AG20443 (cell line): ENCODE results near the gene ATF1.
A peak's percentile ranks its signal among the peaks of the same experiment; 100 is the strongest.
"Not testable (repeated sequence)": the region's sequence is repeated elsewhere in the genome, so short reads cannot be mapped to it uniquely, and the experiment has no call there.

Experiments
- DNase-seq: peaks from one replicate; pipeline ENCODE4 v3.0.0; 2012; ENCODE audit warnings: low spot score, mixed read lengths

The ATF1 gene

GRCh38 chr12:50803230-50803875 is 39.5 kb downstream of the ATF1 start:
- DNase-seq: no peak

GRCh38 chr12:50806176-50806575 is 42.3 kb downstream of the ATF1 start:
- DNase-seq: peak; percentile 12

GRCh38 chr12:50809131-50809530 is 45.2 kb downstream of the ATF1 start:
- not testable (repeated sequence) for DNase-seq

GRCh38 chr12:50814921-50815320 is 51.0 kb downstream of the ATF1 start:
- DNase-seq: not testable (repeated sequence)

- DNase-seq: no peak
Measured at GRCh38 chr12:50820177-50820576, 56.3 kb downstream of the ATF1 start.

GRCh38 chr12:50822082-50822481 is 58.2 kb downstream of the ATF1 start:
- DNase-seq: no peak

GRCh38 chr12:50823724-50824123 is 59.8 kb downstream of the ATF1 start:
- not testable (repeated sequence) for DNase-seq

- DNase-seq: no peak
Measured at GRCh38 chr12:50824914-50825313, 61.0 kb downstream of the ATF1 start.

GRCh38 chr12:50825372-50825838 is 61.5 kb downstream of the ATF1 start:
- DNase-seq: peak; percentile 49

- DNase-seq: no peak
Measured at GRCh38 chr12:50828121-50828520, 64.2 kb downstream of the ATF1 start.

GRCh38 chr12:50828886-50829285 is 65.0 kb downstream of the ATF1 start:
- DNase-seq: no peak

GRCh38 chr12:50833801-50834200 is 69.9 kb downstream of the ATF1 start:
- not testable (repeated sequence) for DNase-seq

GRCh38 chr12:50839042-50839441 is 75.1 kb downstream of the ATF1 start:
- DNase-seq: no peak

- DNase-seq: no peak
Measured at GRCh38 chr12:50840809-50841487, 77.0 kb downstream of the ATF1 start.

GRCh38 chr12:50841716-50842531 is 78.0 kb downstream of the ATF1 start:
- no peak for DNase-seq

- DNase-seq: no peak
Measured at GRCh38 chr12:50842637-50843493, 79.0 kb downstream of the ATF1 start, which contains the start of gene TMPRSS12. Gene TMPRSS12 (plus strand): TSS chr12:50842926. CDS start chr12:50842965, 39 bp downstream.

GRCh38 chr12:50845021-50845647 is 81.2 kb downstream of the ATF1 start:
- DNase-seq: no peak

- no peak for DNase-seq
Measured at GRCh38 chr12:50848963-50849362, 85.1 kb downstream of the ATF1 start.

GRCh38 chr12:50855218-50855617 is 91.3 kb downstream of the ATF1 start:
- not testable (repeated sequence) for DNase-seq

- not testable (repeated sequence) for DNase-seq
Measured at GRCh38 chr12:50855679-50856078, 91.8 kb downstream of the ATF1 start.
